Stimulated activated CD4-positive, alpha-beta T cell treated with anti-CD3 and anti-CD28 coated beads, Interleukin-4, amount 100 ng/mL, for 24 hours (primary cell): ENCODE data around the gene CFAP210.
"Not testable (repeated sequence)": the region's sequence is repeated elsewhere in the genome, so short reads cannot be mapped to it uniquely, and the experiment has no call there.

Experiments used
- DNase-seq: peaks from one replicate; pipeline ENCODE4 v3.0.0-alpha.2; 2020

Gene CFAP210

DNA sequence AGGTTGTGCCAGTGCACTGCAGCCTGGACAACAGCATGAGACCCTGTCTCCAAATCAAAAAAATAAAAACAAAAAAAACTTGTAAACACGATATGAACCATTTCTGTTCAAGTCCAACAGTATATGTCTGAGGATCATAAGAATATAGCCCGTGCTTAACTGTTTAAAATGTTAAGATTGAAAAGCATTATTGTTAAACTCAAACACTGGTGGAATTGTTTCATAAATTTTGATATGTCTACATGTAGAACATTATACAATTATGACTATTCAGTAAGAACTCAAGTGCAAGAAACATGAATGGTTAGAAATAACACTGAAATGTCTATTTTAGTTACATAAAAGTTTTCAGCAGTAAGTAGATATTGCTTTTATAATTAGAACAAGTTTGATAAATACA is 80.3 kb downstream of the CFAP210 start:
- DNase-seq: no peak

- DNase-seq: no peak
Observed at GRCh38 chr2:169609264-169609663, 84.9 kb downstream of the CFAP210 start.

DNA sequence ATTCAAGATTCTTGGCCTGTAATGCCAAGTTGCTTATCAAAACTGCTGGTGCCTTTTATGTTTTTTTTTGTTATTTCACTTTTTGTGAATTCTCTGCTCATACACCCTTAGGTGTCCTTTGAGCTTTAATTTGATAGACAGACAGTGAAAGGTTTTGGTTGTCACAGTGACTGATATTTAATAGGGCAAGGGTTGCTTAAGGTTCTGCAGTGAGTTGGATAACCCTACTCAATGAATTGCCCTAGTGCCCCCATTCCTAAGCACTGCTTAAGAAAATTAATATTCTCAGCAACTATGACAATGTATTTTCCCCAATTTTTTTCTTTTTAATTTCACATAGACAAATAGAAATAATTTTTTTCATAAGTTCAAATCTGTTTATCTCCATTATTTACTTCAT is 94.6 kb downstream of the CFAP210 start:
- no peak for DNase-seq

DNA sequence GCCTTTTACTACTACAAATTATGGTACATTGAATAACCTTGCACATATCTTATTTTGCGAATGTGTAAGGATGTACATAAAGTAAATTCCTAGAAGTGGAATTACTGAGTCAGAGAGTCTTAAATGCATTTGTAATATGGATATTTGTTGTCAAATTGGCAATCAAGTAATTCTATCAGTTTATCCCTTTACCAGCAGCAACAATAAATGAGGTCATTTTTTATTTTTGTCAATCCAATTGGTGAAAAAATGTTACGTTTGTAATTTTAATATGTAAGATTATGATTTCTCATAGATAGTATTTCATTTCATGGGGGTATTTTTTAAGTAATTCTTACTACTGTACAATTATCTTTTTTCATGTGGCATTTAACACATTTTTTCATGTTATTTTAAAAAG is 95.2 kb downstream of the CFAP210 start:
- no peak for DNase-seq

- DNase-seq: not testable (repeated sequence)
Observed at GRCh38 chr2:169596546-169596945, 97.7 kb downstream of the CFAP210 start.
